ENCODE data around the gene DCP1A. TPM values are rescaled to one million over a fixed set of nuclear protein-coding genes. Genes with fewer than 3 reads are reported as not detected.

Gene DCP1A
- total and polyA plus RNA-seq, 9 of the 15 experiments (the other 6 are each of a cell fraction or from before 2014, with no cell fraction given): 6.6 to 33.7 (median 13.3) TPM

DNA sequence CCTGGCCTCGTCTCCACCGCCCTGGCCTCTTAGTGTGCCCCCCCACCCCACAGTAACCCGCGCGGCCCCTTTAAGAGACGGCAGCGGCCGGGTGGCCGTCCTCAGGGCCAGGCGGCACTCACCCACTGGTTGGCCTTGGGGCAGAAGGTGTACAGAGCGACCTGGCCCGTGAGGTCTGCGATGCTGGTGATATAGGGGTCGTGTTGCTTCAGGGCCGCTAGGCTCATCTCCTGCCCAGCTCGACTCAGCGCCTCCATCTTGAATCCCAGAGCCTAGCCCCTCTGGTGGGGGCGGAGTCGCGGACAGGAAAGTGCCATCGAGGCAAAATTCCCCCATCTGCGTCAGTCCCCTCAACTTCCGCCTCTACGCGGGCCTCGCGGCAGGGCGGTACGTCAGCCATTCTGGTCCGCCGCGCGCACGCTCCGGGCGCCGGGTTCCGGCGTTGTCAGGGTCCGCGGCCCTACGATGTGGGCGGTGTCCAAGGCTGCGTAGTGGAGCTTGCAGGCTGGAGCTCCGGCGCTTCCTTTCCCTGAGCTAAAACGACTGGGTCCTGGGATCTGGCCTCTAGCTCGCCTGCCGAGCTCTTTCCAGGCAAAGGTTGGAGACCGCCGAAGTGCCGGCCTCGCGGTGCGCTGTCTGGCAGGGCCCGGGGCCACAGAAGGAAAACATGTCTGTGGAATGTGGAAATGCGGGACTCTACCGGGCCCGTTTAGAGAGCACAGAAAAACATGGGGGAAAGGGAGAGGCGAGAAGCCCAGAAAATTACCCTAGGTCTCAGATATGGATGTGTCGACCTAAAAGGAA lies at the start of gene DCP1A (continued):
- TF ChIP-seq TCF15 (CRISPR knock-in tag; IDR thresholded peaks at IDR 0.05) (no peak), ZNF212 (CRISPR knock-in tag; IDR thresholded peaks at IDR 0.05) (no peak), NONO (IDR thresholded peaks at IDR 0.05; ENCODE audit: low read depth in 2 of 2, low read length in 1 of 2) (peak in 1 of 2 experiments; percentile 72; a peak in 1 of 4 replicates), HSF4 (CRISPR knock-in tag; IDR thresholded peaks at IDR 0.05; ENCODE audit: borderline replicate concordance) (no peak), PPARD (CRISPR knock-in tag; IDR thresholded peaks at IDR 0.05) (no peak), ZNF140 (CRISPR knock-in tag; IDR thresholded peaks at IDR 0.05) (no peak), PTTG1 (tag; IDR thresholded peaks at IDR 0.05; ENCODE audit: low read depth) (no peak), HNRNPK (IDR thresholded peaks at IDR 0.05; ENCODE audit: low read depth, low read length, poor library complexity, severe bottlenecking) (no peak), SPI1 (IDR thresholded peaks at IDR 0.05; ENCODE audit: borderline replicate concordance, low read depth, low read length) (no peak), L3MBTL2 (IDR thresholded peaks at IDR 0.05) (peak; percentile 66), NFXL1 (CRISPR knock-in tag; IDR thresholded peaks at IDR 0.05) (no peak), ZNF347 (CRISPR knock-in tag; IDR thresholded peaks at IDR 0.05; ENCODE audit: low read depth) (no peak), ARHGAP35 (IDR thresholded peaks at IDR 0.05; ENCODE audit: partially characterized antibody) (no peak), CTCFL (IDR thresholded peaks at IDR 0.05; ENCODE audit: borderline replicate concordance, insufficient read depth, low read depth, low read length, poor library complexity, severe bottlenecking) (no peak), ZFX (CRISPR knock-in tag; IDR thresholded peaks at IDR 0.05) (peak; percentile 90), FOXK1 (CRISPR knock-in tag; IDR thresholded peaks at IDR 0.05; ENCODE audit: borderline replicate concordance) (0 out of 2 replicates have a peak, but pooled peaks have one; percentile 12), ZNF324 (CRISPR knock-in tag; IDR thresholded peaks at IDR 0.05) (no peak), ZNF146 (CRISPR knock-in tag; IDR thresholded peaks at IDR 0.05; ENCODE audit: unreplicated experiment) (no peak), SP1 (CRISPR knock-in tag; IDR thresholded peaks at IDR 0.05) (peak; percentile 99), BRD4 (IDR thresholded peaks at IDR 0.05) (no peak)
- TF ChIP-seq, protein P1, sequence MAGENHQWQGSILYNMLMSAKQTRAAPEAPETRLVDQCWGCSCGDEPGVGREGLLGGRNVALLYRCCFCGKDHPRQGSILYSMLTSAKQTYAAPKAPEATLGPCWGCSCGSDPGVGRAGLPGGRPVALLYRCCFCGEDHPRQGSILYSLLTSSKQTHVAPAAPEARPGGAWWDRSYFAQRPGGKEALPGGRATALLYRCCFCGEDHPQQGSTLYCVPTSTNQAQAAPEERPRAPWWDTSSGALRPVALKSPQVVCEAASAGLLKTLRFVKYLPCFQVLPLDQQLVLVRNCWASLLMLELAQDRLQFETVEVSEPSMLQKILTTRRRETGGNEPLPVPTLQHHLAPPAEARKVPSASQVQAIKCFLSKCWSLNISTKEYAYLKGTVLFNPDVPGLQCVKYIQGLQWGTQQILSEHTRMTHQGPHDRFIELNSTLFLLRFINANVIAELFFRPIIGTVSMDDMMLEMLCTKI (IDR thresholded peaks at IDR 0.05; ENCODE audit: partially characterized antibody): no peak
- TF ChIP-seq, protein P2, sequence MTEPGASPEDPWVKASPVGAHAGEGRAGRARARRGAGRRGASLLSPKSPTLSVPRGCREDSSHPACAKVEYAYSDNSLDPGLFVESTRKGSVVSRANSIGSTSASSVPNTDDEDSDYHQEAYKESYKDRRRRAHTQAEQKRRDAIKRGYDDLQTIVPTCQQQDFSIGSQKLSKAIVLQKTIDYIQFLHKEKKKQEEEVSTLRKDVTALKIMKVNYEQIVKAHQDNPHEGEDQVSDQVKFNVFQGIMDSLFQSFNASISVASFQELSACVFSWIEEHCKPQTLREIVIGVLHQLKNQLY (CRISPR knock-in tag; conservative IDR thresholded peaks at IDR 0.05): no peak
- TF ChIP-seq, protein P3, sequence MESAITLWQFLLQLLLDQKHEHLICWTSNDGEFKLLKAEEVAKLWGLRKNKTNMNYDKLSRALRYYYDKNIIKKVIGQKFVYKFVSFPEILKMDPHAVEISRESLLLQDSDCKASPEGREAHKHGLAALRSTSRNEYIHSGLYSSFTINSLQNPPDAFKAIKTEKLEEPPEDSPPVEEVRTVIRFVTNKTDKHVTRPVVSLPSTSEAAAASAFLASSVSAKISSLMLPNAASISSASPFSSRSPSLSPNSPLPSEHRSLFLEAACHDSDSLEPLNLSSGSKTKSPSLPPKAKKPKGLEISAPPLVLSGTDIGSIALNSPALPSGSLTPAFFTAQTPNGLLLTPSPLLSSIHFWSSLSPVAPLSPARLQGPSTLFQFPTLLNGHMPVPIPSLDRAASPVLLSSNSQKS (CRISPR knock-in tag; IDR thresholded peaks at IDR 0.05): no peak

All from K562 (cell line).